ENCODE results near the gene PLCH2.

GRCh38 chr1:2488688-2489087, 12.6 kb downstream of the PLCH2 start:
- TF ChIP-seq SIN3A (IDR thresholded peaks at IDR 0.05; ENCODE audit: borderline replicate concordance, low read depth, low read length) = no peak
- TF ChIP-seq EP300 (IDR thresholded peaks at IDR 0.05; ENCODE audit: borderline replicate concordance in 1 of 2, low read depth in 1 of 2, low read length in 1 of 2) = no peak
- TF ChIP-seq CTCF (IDR thresholded peaks at IDR 0.05) = no peak
- TF ChIP-seq POLR2AphosphoS5 (IDR thresholded peaks at IDR 0.05; ENCODE audit: low read depth, low read length) = no peak
- no peak for TF ChIP-seq USF2 (IDR thresholded peaks at IDR 0.05; ENCODE audit: borderline replicate concordance, low read depth, low read length)
- no peak for TF ChIP-seq MXI1 (IDR thresholded peaks at IDR 0.05; ENCODE audit: low read depth, low read length)
- no peak for TF ChIP-seq TCF12 (IDR thresholded peaks at IDR 0.05)
